GM18526 (cell line): Measurements from ENCODE around the gene GRB14.

Source experiments
- POLR2A ChIP-seq: IDR thresholded peaks from 3 replicates; pipeline ENCODE4 v1.6.1; 2011; ENCODE audit not compliant: insufficient read length; ENCODE audit errors: extremely low read depth

The GRB14 gene

DNA sequence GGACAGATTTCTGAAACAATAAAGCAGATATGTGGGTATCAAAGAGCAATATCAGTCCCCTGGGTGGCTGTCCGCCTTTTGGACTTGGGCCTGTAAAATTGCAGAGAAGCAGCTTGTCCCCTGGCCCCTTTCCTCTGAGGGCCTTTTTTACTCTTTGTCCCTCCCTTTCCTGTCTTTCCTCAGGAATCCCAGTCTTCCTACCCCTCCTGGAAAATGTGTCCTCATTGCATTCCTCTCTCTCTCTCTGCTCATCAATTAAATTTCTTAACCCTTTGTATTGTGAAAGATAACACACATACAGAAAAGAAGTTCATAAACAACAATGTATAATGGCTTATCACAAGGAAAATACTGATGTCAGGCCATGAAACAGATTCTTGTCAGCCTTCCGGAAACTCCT lies 3.0 kb upstream of the GRB14 start:
- TF ChIP-seq POLR2A = no peak

DNA sequence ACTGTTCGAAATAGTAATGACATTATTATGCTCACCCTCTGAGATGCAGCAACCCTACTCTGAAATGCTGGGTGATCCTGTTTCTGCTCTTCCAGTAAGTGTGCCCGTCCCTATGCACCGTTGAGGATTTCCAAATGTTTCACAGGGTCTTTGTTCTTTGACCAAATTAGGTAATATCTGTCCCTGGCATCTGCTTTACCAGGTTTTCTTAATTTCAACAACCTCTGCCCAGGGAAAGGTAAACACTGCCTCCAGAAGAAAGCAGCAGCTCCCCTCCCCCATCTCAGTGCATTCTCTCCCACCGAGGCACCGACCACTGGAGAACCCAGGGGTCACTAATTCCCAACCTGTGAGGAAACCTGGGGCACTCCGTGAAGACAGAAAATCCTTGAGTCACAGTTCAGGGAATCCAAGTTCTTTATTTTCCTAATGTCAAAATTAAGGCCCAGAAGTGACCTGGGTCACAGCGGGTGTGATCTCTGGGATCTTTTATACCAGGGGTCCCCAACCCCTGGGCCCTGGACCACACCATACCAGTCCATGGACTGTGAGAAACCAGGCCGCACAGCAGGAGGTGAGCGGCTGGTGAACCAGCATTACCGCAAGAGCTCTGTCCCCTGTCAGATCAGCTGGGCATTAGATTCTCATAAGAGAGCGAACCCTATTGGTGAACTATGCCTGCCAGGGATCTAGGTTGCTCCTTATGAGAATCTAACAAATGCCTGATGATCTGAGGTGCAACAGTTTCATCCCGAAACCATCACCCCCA lies 1.2 kb upstream of the GRB14 start:
- TF ChIP-seq POLR2A = no peak

DNA sequence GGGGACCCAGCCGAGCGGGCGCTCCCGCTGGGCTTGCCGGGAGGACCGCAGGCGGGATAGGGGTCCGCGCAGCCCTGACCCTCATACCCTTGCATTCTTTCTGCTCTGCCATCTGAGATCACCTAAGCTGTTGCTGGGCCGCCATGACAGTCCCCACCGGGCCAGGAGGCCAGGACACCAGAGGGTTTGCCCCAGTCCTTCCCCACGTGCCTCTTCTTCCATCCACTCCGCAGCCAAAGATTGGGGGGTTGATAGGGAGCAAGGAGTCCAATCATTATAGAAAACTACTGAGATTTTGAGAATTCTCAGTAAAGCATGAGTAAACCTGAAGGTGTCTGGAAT lies 453 bp upstream of the GRB14 start:
- no peak for TF ChIP-seq POLR2A

GRCh38 chr2:164620457-164620856 lies 825 bp downstream of the GRB14 start:
- TF ChIP-seq POLR2A = no peak

DNA sequence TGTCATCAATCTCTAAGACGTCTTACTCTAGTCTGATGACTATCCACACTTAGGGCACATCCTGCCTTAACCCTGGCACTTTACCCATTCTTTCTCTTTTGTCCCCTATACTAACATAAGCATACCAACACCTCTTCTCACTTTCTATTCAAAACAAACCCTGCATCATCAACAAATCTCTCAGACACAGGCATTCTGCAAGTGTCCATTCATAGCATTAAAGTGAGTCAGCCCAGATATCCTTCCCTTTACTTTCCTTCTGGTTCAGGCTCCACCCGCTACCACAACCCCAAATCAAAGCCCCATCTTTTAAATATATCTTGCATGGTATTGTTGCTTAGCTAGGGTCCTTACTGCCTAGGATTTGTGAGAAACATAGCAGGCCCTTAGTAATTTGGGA lies 3.8 kb downstream of the GRB14 start:
- no peak for TF ChIP-seq POLR2A

DNA sequence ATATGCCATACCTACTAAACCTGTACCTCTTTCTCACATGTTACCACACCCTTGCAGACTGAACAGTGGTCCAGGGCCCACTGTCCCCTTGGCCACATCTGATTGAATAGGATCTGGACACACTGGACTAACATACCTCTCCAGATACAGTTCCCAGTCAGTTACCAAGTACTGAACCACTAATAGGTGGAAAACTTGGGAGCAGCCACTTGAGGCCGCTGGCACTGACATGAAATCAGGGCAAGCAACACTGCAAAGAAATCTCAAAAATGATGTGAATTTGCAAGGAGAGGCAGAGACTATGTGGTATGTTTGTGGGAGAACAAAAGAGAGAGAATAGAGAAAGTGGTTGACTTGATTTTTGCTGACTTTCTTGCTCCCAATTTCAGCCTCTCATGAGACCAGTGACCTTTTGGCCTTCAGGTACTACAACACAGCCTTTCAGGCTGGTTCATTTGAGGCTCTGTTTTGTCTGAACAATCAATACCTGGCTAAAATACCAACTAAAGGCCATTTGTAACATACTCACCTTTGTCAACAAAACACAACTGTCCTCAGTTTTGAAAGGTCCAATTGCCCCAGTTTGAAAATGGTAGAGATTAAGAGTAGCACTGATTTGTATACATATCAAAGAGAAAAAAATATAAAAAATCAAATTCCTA lies 7.8 kb downstream of the GRB14 start:
- TF ChIP-seq POLR2A = no peak

GRCh38 chr2:164609790-164610189 lies 11.5 kb downstream of the GRB14 start:
- TF ChIP-seq POLR2A = no peak

DNA sequence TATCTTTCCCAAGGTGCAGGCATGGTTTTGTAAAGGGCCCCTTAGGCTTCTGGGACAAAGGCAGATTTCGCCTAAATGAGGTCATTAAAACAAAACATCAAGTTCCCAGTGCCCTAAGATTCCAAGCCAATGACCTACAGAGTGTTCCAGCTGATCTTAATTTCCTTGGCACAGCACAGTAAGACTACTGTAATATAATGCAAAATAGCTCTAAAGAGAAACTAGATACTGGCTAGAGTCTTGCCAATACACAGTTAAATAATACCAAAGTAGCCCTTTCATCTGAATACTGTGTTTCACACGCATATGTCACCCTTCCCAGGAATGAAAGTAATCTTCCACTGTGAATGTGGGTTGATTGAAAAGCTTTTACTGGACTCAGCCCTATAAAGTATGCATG lies 14.7 kb downstream of the GRB14 start:
- no peak for TF ChIP-seq POLR2A

GRCh38 chr2:164605295-164605694 lies 16.0 kb downstream of the GRB14 start:
- no peak for TF ChIP-seq POLR2A

GRCh38 chr2:164600763-164601162 lies 20.5 kb downstream of the GRB14 start:
- no peak for TF ChIP-seq POLR2A

- TF ChIP-seq POLR2A = no peak
Measured at GRCh38 chr2:164599954-164600589, 21.2 kb downstream of the GRB14 start.

GRCh38 chr2:164597983-164598382 lies 23.3 kb downstream of the GRB14 start:
- TF ChIP-seq POLR2A = no peak

DNA sequence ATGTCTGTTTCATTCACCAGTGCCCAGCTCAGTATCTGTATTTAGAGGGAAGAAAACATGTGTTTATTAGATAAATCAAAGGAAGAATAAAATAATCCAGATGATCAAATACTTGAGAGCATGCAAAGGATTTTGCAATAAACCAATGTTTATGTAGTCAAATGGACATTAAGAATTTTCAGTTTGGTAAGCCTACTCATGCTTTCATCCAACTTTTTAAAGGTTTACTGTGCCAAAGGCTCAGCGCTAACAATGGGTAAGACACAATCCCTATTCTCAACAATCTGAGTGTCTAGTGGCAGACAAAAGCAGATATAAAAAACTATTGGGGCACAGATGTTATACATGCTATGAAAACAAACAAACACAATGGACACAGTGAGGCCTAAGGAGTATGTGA lies 26.3 kb downstream of the GRB14 start:
- TF ChIP-seq POLR2A = no peak

- no peak for TF ChIP-seq POLR2A
Measured at GRCh38 chr2:164593959-164594358, 27.3 kb downstream of the GRB14 start.

DNA sequence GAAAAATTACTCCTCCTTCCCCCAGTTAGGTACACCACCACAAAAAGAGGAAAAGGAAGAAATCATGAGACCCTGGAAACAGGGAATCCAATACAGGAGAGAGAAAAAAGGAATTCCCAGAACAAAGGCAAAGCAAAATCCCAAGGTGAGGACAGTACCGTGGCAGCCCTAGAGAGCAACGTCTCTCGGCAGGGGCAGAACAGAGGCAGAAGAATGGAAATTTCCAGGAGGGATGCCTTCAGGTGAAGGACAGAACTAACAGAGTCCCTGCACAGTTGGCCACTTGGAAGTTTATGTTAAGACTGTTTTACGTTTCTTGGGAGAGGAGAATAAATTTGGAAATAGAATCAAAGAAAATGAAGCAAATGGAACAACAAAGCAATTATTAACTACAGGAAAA lies 27.7 kb downstream of the GRB14 start:
- no peak for TF ChIP-seq POLR2A

GRCh38 chr2:164589522-164589921 lies 31.8 kb downstream of the GRB14 start:
- TF ChIP-seq POLR2A = no peak
